ENCODE results near the gene SOX9. TPM values are rescaled to one million over a fixed set of nuclear protein-coding genes. Genes with fewer than 3 reads are reported as not detected.

Gene SOX9
- total and polyA plus RNA-seq, 9 of the 15 experiments (the other 6 are each of a cell fraction or from before 2014, with no cell fraction given) = 0.04 TPM; not detected in 8

GRCh38 chr17:72145562-72145961 is 24.7 kb downstream of the SOX9 start:
- no peak for ATAC-seq
- 0% methylated on average over 3 of the region's 3 CpGs for WGBS (ENCODE audit: insufficient coverage, low coverage, missing lambda C conversion rate)

More at GRCh38 chr17:72145562-72145961, 24.7 kb downstream of the SOX9 start:
- Histone ChIP-seq H3K9me1 (ENCODE audit: control insufficient read depth, insufficient read depth, low read length) (no peaks in the 10 kb centered on the region), H2AFZ (ENCODE audit: low read depth, low read length) (no peak overlapping the region), H3K9me3 (replicated peaks; ENCODE audit: control insufficient read depth, insufficient read depth, low read depth, low read length) (no peaks in the 10 kb centered on the region), H3K27me3 (ENCODE audit: control insufficient read depth in 2 of 2, insufficient read depth in 2 of 2, low read length in 2 of 2) (no peaks in the 10 kb centered on the region), H4K20me1 (replicated peaks; ENCODE audit: control insufficient read depth, insufficient read depth, low read length) (no peaks in the 10 kb centered on the region), H3K4me2 (ENCODE audit: insufficient read depth, low read length) (no peak overlapping the region), H3K36me3 (ENCODE audit: control insufficient read depth, insufficient read depth, low read length) (no peaks in the 10 kb centered on the region), H3K27ac (ENCODE audit: extremely low read depth, low read depth, low read length) (no peak overlapping the region), H3K79me2 (ENCODE audit: control insufficient read depth, insufficient read depth, low read length) (no peaks in the 10 kb centered on the region), H3K9ac (ENCODE audit: insufficient read depth in 1 of 2, low read depth in 2 of 2, low read length in 2 of 2) (no peak overlapping the region), H3K4me3 (no peak overlapping the region), H3K4me1 (replicated peaks in 1 of 2; ENCODE audit: control insufficient read depth in 2 of 2, insufficient read depth in 2 of 2, low read length in 2 of 2) (no peaks in the 10 kb centered on the region)
- BruUV-seq (replicated peaks) = no TSS peak
- ChIA-PET POLR2A (no interaction called here), CTCF (ENCODE audit: low intra/inter-chr PET ratio) (no interaction called here)
- TF ChIP-seq CEBPG (CRISPR knock-in tag; IDR thresholded peaks at IDR 0.05) (no peak), CEBPG (tag; conservative IDR thresholded peaks at IDR 0.05 in 1 of 2, IDR thresholded peaks at IDR 0.05 in 1 of 2) (peak in 1 of 2 experiments; percentile 84; a peak in 2 of 4 replicates), DLX4 (CRISPR knock-in tag; IDR thresholded peaks at IDR 0.05) (no peak), PHB2 (IDR thresholded peaks at IDR 0.05; ENCODE audit: low read depth) (no peak), KLF1 (tag; IDR thresholded peaks at IDR 0.05) (no peak), ARHGAP35 (IDR thresholded peaks at IDR 0.05; ENCODE audit: partially characterized antibody) (no peak), ATF3 (IDR thresholded peaks at IDR 0.05) (peak; percentile 49), ATF3 (CRISPR knock-in tag; conservative IDR thresholded peaks at IDR 0.05) (no peak), ZSCAN32 (CRISPR knock-in tag; IDR thresholded peaks at IDR 0.05) (0 out of 2 replicates have a peak, but pooled peaks have one; percentile 13), SMAD3 (CRISPR knock-in tag; conservative IDR thresholded peaks at IDR 0.05) (no peak), MLX (CRISPR knock-in tag; conservative IDR thresholded peaks at IDR 0.05) (no peak)
- FAIRE-seq = no peak
- intact Hi-C loops (cut with micrococcal nuclease) = no loop called here
- no peak for DNase-seq (ENCODE audit: extremely low read depth in 1 of 4, low spot score in 3 of 4)
- in situ Hi-C loops (cut with MboI) = no loop called here

All from K562 (cell line).